ENCODE data around the gene PURA.

DNA sequence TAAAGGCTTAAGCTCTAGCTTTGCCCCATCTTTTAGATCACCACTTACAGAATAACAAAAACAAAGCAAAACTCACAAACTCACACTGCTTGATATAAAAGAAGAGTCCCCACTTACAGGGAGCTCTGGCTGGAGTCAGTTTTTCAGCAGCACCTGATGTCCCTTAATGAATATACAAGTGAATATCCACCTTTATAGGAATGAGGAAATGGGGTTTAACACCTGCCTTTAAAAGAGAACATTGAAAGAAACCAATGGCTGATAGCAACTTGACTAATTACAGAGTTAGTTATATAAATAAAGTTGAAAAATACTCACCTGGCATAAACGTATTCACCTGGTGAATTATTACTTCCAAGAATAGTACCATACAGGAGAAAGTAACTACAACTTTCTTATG, 20.7 kb upstream of the PURA start:
- no peak for TF ChIP-seq POLR2A (IDR thresholded peaks at IDR 0.05)
- no peak for TF ChIP-seq CTCF (IDR thresholded peaks at IDR 0.05)

All from suprapubic skin (tissue), 3 donors.